Suprapubic skin (tissue), 4 donors: ENCODE measurements around the gene RIBC1.

Experiments
- CTCF ChIP-seq, 2 donors: fragments of 200-600 bp in 1 of 2; fragments of 450-650 bp in 1 of 2; sonication (generic) in 1 of 2; IDR thresholded peaks; one replicate each; pipeline ENCODE4 v1.5.1; 2016 to 2019; ENCODE audit warnings: antibody characterized with exemption in 2 of 2, mild to moderate bottlenecking in 1 of 2, moderate library complexity in 1 of 2
- EP300 ChIP-seq: sonication (generic); formaldehyde crosslinking; IDR thresholded peaks from one replicate; pipeline ENCODE4 v1.6.1; 2017; ENCODE audit warnings: antibody characterized with exemption
- POLR2A ChIP-seq, 2 donors: fragments of 450-650 bp; IDR thresholded peaks; one replicate each; pipeline ENCODE4 v1.6.1; 2017; ENCODE audit warnings: antibody characterized with exemption in 2 of 2, mild to moderate bottlenecking in 2 of 2, moderate library complexity in 2 of 2
- POLR2AphosphoS5 ChIP-seq, 3 donors: sonication (generic); formaldehyde crosslinking; IDR thresholded peaks; one replicate each; pipeline ENCODE4 v1.6.1; 2017; ENCODE audit warnings: antibody characterized with exemption in 3 of 3

- TF ChIP-seq CTCF (IDR thresholded peaks at IDR 0.05) (no peak), EP300 (no peak), POLR2AphosphoS5 (IDR thresholded peaks at IDR 0.05) (no peak), POLR2A (IDR thresholded peaks at IDR 0.05) (no peak)
Measured at GRCh38 chrX:53471346-53471745, 48.7 kb downstream of the RIBC1 start.
